IMR-90 (cell line): ENCODE data around the gene ART3. TPM values are rescaled to one million over a fixed set of nuclear protein-coding genes. Genes with fewer than 3 reads are reported as not detected.

ENCODE experiments used
- ATAC-seq: fragments of 200-7000 bp; cut with Tn5 transposase; 2 replicates; pipeline ENCODE4 v1.9.1; 2020; ENCODE audit warnings: low read depth, mild to moderate bottlenecking, moderate library complexity
- BruUV-seq: library from RNA; stranded (reverse); fragments of 400-500 nt; replicated peaks from 2 replicates; lab custom pipeline; 2021; lab: Mats Ljungman, UMichigan
- CTCF ChIA-PET: fragments of 300-600 bp; formaldehyde crosslinking; extraction: SDS; loops from one replicate; lab custom pipeline; 2021; ENCODE audit warnings: antibody characterized with exemption; lab: Yijun Ruan, JAX
- POLR2A ChIA-PET: fragments of 300-600 bp; sonication (Branson Sonifier 250); formaldehyde crosslinking; loops from one replicate; lab custom pipeline; 2022; ENCODE audit warnings: antibody characterized with exemption; ENCODE audit not compliant: unreplicated experiment; lab: Charles Lee
- DNase-seq: peaks from one replicate; pipeline ENCODE4 v3.0.0; 2013
- H2AFZ ChIP-seq: replicated peaks from 2 replicates; pipeline ENCODE3; 2013; ENCODE audit warnings: low read length, mild to moderate bottlenecking; ENCODE audit not compliant: poor library complexity
- H2AK5ac ChIP-seq: 2 replicates; pipeline ENCODE4 v1.6.1; 2013; ENCODE audit warnings: low read depth, low read length, inconsistent platforms
- H2AK9ac ChIP-seq: replicated peaks from 2 replicates; pipeline ENCODE3; 2013; ENCODE audit warnings: mild to moderate bottlenecking, low read depth, low read length, moderate library complexity; ENCODE audit not compliant: poor library complexity
- H2BK120ac ChIP-seq: 2 replicates; pipeline ENCODE4 v1.6.1; 2013; ENCODE audit warnings: low read depth, low read length, inconsistent platforms
- H2BK15ac ChIP-seq: 3 replicates; pipeline ENCODE4 v1.6.1; 2013; ENCODE audit warnings: low read depth, low read length, inconsistent platforms
- H2BK20ac ChIP-seq: 2 replicates; pipeline ENCODE4 v1.6.1; 2013; ENCODE audit warnings: low read depth, mild to moderate bottlenecking, inconsistent platforms, low read length, moderate library complexity
- H2BK5ac ChIP-seq: 2 replicates; pipeline ENCODE4 v1.6.1; 2013; ENCODE audit warnings: mild to moderate bottlenecking, low read depth, low read length, inconsistent platforms; ENCODE audit not compliant: poor library complexity, severe bottlenecking
- H3K14ac ChIP-seq: replicated peaks from 2 replicates; pipeline ENCODE4 v1.6.1; 2013; ENCODE audit warnings: low read depth, low read length, inconsistent platforms
- H3K18ac ChIP-seq: 2 replicates; pipeline ENCODE4 v1.6.1; 2013; ENCODE audit warnings: low read depth, low read length, control low read depth
- H3K23ac ChIP-seq: 2 replicates; pipeline ENCODE4 v1.6.1; 2013; ENCODE audit warnings: low read depth, low read length, inconsistent platforms
- H3K27ac ChIP-seq: 2 replicates; pipeline ENCODE4 v1.5.1; 2013; ENCODE audit warnings: mild to moderate bottlenecking, control low read depth, low read length; ENCODE audit not compliant: insufficient read depth
- H3K27me3 ChIP-seq: 2 replicates; pipeline ENCODE4 v1.6.1; 2013; ENCODE audit warnings: low read length; ENCODE audit not compliant: control insufficient read depth, insufficient read depth
- H3K36me3 ChIP-seq: 2 replicates; pipeline ENCODE4 v1.6.1; 2013; ENCODE audit warnings: low read length, mixed read lengths; ENCODE audit not compliant: control insufficient read depth, insufficient read depth
- H3K4ac ChIP-seq: 2 replicates; pipeline ENCODE4 v1.6.1; 2013; ENCODE audit warnings: low read depth, low read length, inconsistent platforms
- H3K4me1 ChIP-seq: 2 replicates; pipeline ENCODE4 v1.6.1; 2013; ENCODE audit warnings: low read length, mixed read lengths; ENCODE audit not compliant: control insufficient read depth, insufficient read depth
- H3K4me2 ChIP-seq: 2 replicates; pipeline ENCODE4 v1.6.1; 2013; ENCODE audit warnings: low read depth, mild to moderate bottlenecking, control low read depth, low read length, moderate library complexity
- H3K4me3 ChIP-seq: 2 replicates; pipeline ENCODE4 v1.5.1; 2013; ENCODE audit warnings: low read depth, mild to moderate bottlenecking, control low read depth, low read length, moderate library complexity; ENCODE audit not compliant: insufficient read depth
- H3K56ac ChIP-seq: 2 replicates; pipeline ENCODE4 v1.6.1; 2013; ENCODE audit warnings: low read length, inconsistent platforms; ENCODE audit not compliant: insufficient read depth; ENCODE audit errors: extremely low read depth
- H3K79me1 ChIP-seq, 2 experiments: 2 replicates each; pipeline ENCODE4 v1.6.1; 2013; ENCODE audit warnings: low read length in 2 of 2, inconsistent platforms in 1 of 2, low read depth in 1 of 2
- H3K9ac ChIP-seq: 2 replicates; pipeline ENCODE4 v1.6.1; 2013; ENCODE audit warnings: low read depth, low read length, control low read depth
- H3K9me1 ChIP-seq: 2 replicates; pipeline ENCODE4 v1.6.1; 2013; ENCODE audit warnings: low read length, inconsistent platforms; ENCODE audit not compliant: insufficient read depth
- H3K9me3 ChIP-seq: 2 replicates; pipeline ENCODE4 v1.6.1; 2013; ENCODE audit warnings: low read length; ENCODE audit not compliant: control insufficient read depth, insufficient read depth
- H4K20me1 ChIP-seq: 2 replicates; pipeline ENCODE4 v1.6.1; 2013; ENCODE audit warnings: low read length, inconsistent platforms; ENCODE audit not compliant: insufficient read depth
- H4K5ac ChIP-seq: 2 replicates; pipeline ENCODE4 v1.6.1; 2013; ENCODE audit warnings: mild to moderate bottlenecking, low read depth, low read length, control low read depth
- H4K8ac ChIP-seq, 2 experiments: 2 replicates each; pipeline ENCODE4 v1.6.1; 2013; ENCODE audit warnings: low read depth in 2 of 2, low read length in 2 of 2, control low read depth in 1 of 2, inconsistent platforms in 1 of 2
- H4K91ac ChIP-seq: 2 replicates; pipeline ENCODE4 v1.6.1; 2013; ENCODE audit warnings: low read depth, low read length, inconsistent platforms; ENCODE audit not compliant: insufficient read depth
- BHLHE40 ChIP-seq: fragments of 150-350 bp; IDR thresholded peaks from 2 replicates; pipeline ENCODE4 v1.6.1; 2016; ENCODE audit warnings: mild to moderate bottlenecking, low read depth, low read length
- CTCF ChIP-seq: conservative IDR thresholded peaks from 2 replicates; pipeline ENCODE4 v1.5.1; 2012; ENCODE audit warnings: mild to moderate bottlenecking, low read depth, low read length, improper control_type of control experiment
- FOS ChIP-seq: fragments of 150-350 bp; IDR thresholded peaks from 2 replicates; pipeline ENCODE4 v1.6.1; 2016; ENCODE audit warnings: low read depth, low read length
- MAFK ChIP-seq: IDR thresholded peaks from 2 replicates; pipeline ENCODE4 v1.6.1; 2012; ENCODE audit warnings: low read depth, low read length, improper control_type of control experiment
- MAZ ChIP-seq: IDR thresholded peaks from 2 replicates; pipeline ENCODE4 v1.6.1; 2012; ENCODE audit warnings: low read depth, mild to moderate bottlenecking, low read length, improper control_type of control experiment, moderate library complexity, borderline replicate concordance
- MXI1 ChIP-seq: IDR thresholded peaks from 2 replicates; pipeline ENCODE4 v1.6.1; 2012; ENCODE audit warnings: low read depth, mild to moderate bottlenecking, low read length, moderate library complexity, borderline replicate concordance
- RCOR1 ChIP-seq: IDR thresholded peaks from 2 replicates; pipeline ENCODE4 v1.6.1; 2012; ENCODE audit warnings: mild to moderate bottlenecking, low read length, improper control_type of control experiment; ENCODE audit not compliant: insufficient replicate concordance
- RFX5 ChIP-seq: IDR thresholded peaks from 2 replicates; pipeline ENCODE4 v1.8.0; 2012; ENCODE audit warnings: low read depth, mild to moderate bottlenecking, low read length, moderate library complexity
- SMC3 ChIP-seq: fragments of 150-350 bp; IDR thresholded peaks from 2 replicates; pipeline ENCODE4 v1.6.1; 2016; ENCODE audit warnings: low read depth, mild to moderate bottlenecking, antibody characterized with exemption, low read length, moderate library complexity
- WGBS, 2 experiments: methylation state at CpG; one replicate each; pipeline versions ENCODE4 v1.1.5 to v1.1.7; 2013; ENCODE audit warnings: missing lambda C conversion rate in 2 of 2; ENCODE audit not compliant: insufficient read length in 1 of 2; ENCODE audit errors: extremely low coverage in 2 of 2; 5-methylcytosine and 5-hydroxymethylcytosine counted together
- dilution Hi-C: fragments of 300-500 bp; cut with HindIII; formaldehyde crosslinking; loops from one replicate; pipeline ENCODE4 v1.14.3; 2018; ENCODE audit warnings: low sequenced_read_pairs; ENCODE audit not compliant: unreplicated experiment
- in situ Hi-C: fragments of 300-500 bp; cut with MboI; formaldehyde crosslinking; loops from 3 replicates; pipeline ENCODE4 v1.14.3; 2019; ENCODE audit warnings: low sequenced_read_pairs, inconsistent platforms, mixed read lengths
- intact Hi-C: fragments of 100-400 bp; cut with micrococcal nuclease; formaldehyde crosslinking; loops from 2 replicates; pipeline ENCODE4 v1.10.0; 2022
- polyA plus RNA-seq, 3 experiments: library from polyadenylated mRNA; depleted of rRNA; stranded (reverse); fragments of >200 nt; gene quantifications; 2 replicates each; pipeline ENCODE4 v1.2.3, GENCODE V29; 2012; ENCODE audit warnings: low replicate concordance in 1 of 3
- total RNA-seq: library from RNA; depleted of rRNA; stranded (reverse); fragments of >200 nt; gene quantifications from 2 replicates; pipeline ENCODE4 v1.2.3, GENCODE V29; 2012

Gene ART3
- total and polyA plus RNA-seq, 2 of the 4 experiments (the other 2 are of a cell fraction) = 0.15 TPM; not detected in 1

DNA sequence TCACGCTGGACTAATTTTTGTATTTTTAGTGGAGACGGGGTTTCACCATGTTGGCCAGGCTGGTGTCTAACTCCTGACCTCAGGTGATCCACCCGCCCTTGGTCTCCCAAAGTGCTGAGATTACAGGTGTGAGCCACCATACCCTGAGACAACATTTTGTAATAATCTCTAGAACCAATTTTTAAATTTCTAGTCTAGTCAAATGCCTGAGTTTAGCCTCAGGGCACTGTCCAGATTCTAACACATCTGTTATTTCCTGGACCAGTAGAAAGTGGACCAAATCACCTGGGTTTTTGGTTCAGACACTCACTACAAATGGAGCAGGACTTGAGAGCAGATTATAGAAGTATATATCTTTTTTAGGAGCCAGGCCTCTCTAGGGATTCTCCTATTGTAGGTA is 21.6 kb downstream of the ART3 start:
- WGBS, 2 experiments = 100% methylated on average over 1 of the region's 3 CpGs; no CpG with 5 or more reads in 1 of the 2 experiments
- H4K5ac ChIP-seq = no peak overlapping the region
- no peak overlapping the region for H4K91ac ChIP-seq
- intact Hi-C loops (no loop called here), dilution Hi-C loops (no loop called here), in situ Hi-C loops (no loop called here)
- H2AK9ac ChIP-seq = no peak overlapping the region
- ATAC-seq (no peak), DNase-seq (no peak)
- H2BK120ac ChIP-seq = no peak overlapping the region
- no peak overlapping the region for H3K4me3 ChIP-seq
- H3K9me1 ChIP-seq = 0 out of 2 replicates have a peak, but pooled peaks cover 2% of the 10 kb centered on the region
- H3K4ac ChIP-seq = no peak overlapping the region
- no peak overlapping the region for H4K8ac ChIP-seq
- ChIA-PET CTCF (no interaction called here), POLR2A (no interaction called here)
- no peak overlapping the region for H2BK15ac ChIP-seq
- H2BK20ac ChIP-seq = no peak overlapping the region
- no peak overlapping the region for H3K27ac ChIP-seq
- no peak overlapping the region for H3K23ac ChIP-seq
- H3K18ac ChIP-seq = no peak overlapping the region
- H3K27me3 ChIP-seq = peaks cover 10% of the 10 kb centered on the region
- H3K56ac ChIP-seq = no peak overlapping the region
- H3K4me1 ChIP-seq = no peaks in the 10 kb centered on the region
- no peaks in the 10 kb centered on the region for H3K36me3 ChIP-seq
- no peak overlapping the region for H2BK5ac ChIP-seq
- H3K14ac ChIP-seq = no peak overlapping the region
- H3K4me2 ChIP-seq = no peak overlapping the region
- TF ChIP-seq MAFK = no peak
- TF ChIP-seq RCOR1 = no peak
- TF ChIP-seq BHLHE40 = no peak
- TF ChIP-seq RFX5 = no peak
- TF ChIP-seq MAZ = no peak
- no peak for TF ChIP-seq FOS
- no peak for TF ChIP-seq SMC3
- TF ChIP-seq CTCF = no peak
- no peak for TF ChIP-seq MXI1
- no peak overlapping the region for H2AFZ ChIP-seq
- no peak overlapping the region for H2AK5ac ChIP-seq
- no peaks in the 10 kb centered on the region for H4K20me1 ChIP-seq
- no peak overlapping the region for H3K9ac ChIP-seq
- BruUV-seq = no TSS peak
- H3K79me1 ChIP-seq = no peaks in the 10 kb centered on the region
- no peaks in the 10 kb centered on the region for H3K9me3 ChIP-seq
